Astrocyte of the spinal cord (primary cell): Measurements from ENCODE around the gene REN.

Experiments
- DNase-seq: peaks from one replicate; pipeline ENCODE4 v3.0.0; 2011; ENCODE audit warnings: low read depth, low spot score
- H3K4me3 ChIP-seq: 2 replicates; pipeline ENCODE4 v1.5.1; 2011; ENCODE audit warnings: low read depth, mild to moderate bottlenecking, low read length, moderate library complexity
- CTCF ChIP-seq: IDR thresholded peaks from 2 replicates; pipeline ENCODE4 v1.5.1; 2012; ENCODE audit warnings: low read depth, mild to moderate bottlenecking, low read length, inconsistent platforms
- in situ Hi-C: cut with HindIII; loops from 2 replicates; pipeline ENCODE4 v1.10.0; 2017; ENCODE audit warnings: low sequenced_read_pairs

REN gene

DNA sequence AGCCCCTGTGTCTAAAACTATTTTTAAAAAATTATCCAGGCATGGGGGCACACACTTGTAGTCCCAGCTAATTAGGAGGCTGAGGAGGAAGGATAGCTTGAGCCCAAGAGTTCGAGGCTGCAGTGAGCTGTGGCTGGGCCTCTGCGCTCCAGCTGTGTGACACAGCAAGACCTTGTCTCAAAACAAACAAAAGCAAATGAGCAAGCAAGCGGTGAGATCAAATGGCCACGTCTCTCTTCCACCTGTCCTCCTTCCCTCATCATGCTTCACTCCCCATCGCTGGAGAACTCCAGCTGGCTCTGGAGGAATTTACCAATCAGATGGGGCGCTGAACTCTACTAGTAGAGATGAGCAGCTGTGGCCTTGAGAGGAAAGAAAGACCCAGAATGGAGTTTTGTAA is 14.0 kb upstream of the REN start:
- in situ Hi-C loops, result no loop called here
- H3K4me3 ChIP-seq, result no peak overlapping the region

DNA sequence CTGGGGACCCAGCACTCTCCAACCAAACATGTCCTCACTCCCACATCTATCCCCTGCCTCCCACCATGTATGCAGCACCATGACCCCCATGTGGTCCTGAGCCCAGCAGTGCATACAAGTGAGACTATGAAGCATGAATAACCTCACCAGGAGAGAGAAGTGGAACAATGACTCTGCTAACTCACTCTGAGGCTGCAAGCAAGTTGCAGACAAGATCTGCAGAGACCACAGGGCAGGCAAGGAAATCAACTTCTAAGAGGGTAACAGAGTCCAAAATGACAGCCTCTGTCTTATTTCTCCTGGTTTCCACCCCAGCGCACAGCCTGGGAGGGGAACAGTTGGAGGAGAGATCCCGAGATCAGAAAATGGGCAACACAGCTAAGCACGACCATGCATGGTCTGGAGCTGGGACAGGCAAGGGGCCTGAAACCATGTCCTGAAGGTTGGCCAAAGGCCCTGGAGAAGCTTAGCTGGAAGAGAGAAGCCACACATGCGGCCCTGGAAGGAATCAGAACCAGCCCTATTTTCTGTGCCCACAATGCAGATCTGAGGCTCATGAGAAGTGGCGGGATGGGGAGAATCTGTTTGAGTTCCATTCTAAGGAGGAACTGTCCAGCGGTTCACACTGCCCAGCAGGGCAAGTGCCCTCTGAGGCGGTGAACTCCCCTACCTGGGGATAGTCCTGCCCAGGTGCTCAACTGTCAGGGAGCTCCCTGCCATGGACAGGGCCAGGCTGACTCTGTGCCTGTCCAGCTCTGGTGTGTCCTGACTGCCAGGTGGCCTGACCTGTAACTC is 12.5 kb upstream of the REN start:
- in situ Hi-C loops, result no loop called here
- DNase-seq, result no peak
- H3K4me3 ChIP-seq, result no peak overlapping the region
- no peak for TF ChIP-seq CTCF

More for the DNA sequence above, 14.0 kb upstream of the REN start:
- no peak for DNase-seq
- TF ChIP-seq CTCF, result no peak

DNA sequence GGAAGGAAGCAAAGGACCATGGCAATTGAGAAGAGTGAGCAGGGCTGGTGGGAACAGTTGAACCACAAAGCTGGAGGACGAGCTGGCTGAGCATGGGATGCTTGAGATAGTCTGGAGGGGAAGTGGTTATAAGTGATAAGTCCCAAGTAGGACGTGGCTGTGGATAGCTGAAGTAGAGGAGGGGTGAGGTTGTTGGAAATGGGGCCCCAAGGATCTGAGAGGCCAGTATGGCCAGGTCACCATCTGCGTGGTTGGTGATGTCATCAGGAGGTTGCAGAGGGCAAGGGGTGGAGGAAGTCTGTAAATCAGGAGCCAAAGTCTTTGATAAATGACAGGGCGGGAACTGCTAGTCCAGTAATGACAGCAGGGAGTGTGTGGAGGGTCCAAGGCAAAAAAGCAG is 11.0 kb upstream of the REN start:
- in situ Hi-C loops, result no loop called here
- no peak overlapping the region for H3K4me3 ChIP-seq
- TF ChIP-seq CTCF, result no peak
- DNase-seq, result no peak

- in situ Hi-C loops, result no loop called here
- TF ChIP-seq CTCF, result no peak
- no peak overlapping the region for H3K4me3 ChIP-seq
- DNase-seq, result no peak
These were observed 9.9 kb upstream of the REN start for GRCh38 chr1:204176049-204176448.

DNA sequence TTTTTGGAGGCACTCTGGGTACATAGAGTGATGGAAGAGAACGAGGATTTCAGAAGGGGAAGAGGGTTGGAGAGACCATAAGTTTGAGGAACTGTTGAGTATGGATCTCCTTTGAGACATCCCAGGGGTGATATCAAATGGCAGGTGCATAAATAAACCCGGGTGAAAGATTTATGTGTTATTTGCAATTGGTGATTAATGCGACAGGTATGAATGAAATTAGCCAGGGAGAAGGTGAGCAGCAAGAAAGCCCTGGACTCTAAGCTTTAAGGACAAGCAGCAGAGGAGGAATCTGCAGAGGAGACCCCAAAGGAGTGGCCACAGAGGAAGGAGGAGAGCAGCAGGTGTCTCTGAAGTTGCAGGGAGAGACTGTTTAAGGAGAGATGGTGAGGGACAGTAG is 8.8 kb upstream of the REN start:
- DNase-seq, result no peak
- no peak for TF ChIP-seq CTCF
- in situ Hi-C loops, result no loop called here
- no peak overlapping the region for H3K4me3 ChIP-seq

GRCh38 chr1:204172404-204173029 is 6.4 kb upstream of the REN start:
- TF ChIP-seq CTCF, result no peak
- in situ Hi-C loops, result no loop called here
- DNase-seq, result no peak
- no peak overlapping the region for H3K4me3 ChIP-seq
